ENCODE results near the gene RPA1.

The RPA1 gene

GRCh38 chr17:1928976-1929375, 99.2 kb downstream of the RPA1 start:
- DNase-seq (ENCODE audit: low read depth) = no peak
- no peak for TF ChIP-seq CTCF (conservative IDR thresholded peaks at IDR 0.05; ENCODE audit: low read depth, low read length)
- no peak overlapping the region for H3K4me3 ChIP-seq (ENCODE audit: low read depth, low read length)

DNA sequence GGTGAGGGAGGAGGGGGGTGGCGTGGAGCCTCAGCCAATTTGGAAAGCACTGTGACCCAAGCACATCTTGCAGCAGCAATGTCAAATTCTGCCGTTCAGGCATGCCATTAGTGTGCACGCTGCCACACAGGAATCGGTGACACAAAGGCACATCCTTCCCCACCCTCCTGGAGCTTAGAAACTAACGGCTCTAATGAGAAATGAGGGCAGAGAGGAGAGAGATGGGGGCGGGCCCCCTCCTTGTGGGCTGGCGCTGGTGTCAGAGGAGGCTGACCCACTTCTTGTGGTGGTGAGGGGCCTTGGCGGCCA, 100.5 kb downstream of the RPA1 start:
- H3K4me3 ChIP-seq (ENCODE audit: low read depth, low read length) = no peak overlapping the region
- no peak for TF ChIP-seq CTCF (conservative IDR thresholded peaks at IDR 0.05; ENCODE audit: low read depth, low read length)
- DNase-seq (ENCODE audit: low read depth) = no peak

DNA sequence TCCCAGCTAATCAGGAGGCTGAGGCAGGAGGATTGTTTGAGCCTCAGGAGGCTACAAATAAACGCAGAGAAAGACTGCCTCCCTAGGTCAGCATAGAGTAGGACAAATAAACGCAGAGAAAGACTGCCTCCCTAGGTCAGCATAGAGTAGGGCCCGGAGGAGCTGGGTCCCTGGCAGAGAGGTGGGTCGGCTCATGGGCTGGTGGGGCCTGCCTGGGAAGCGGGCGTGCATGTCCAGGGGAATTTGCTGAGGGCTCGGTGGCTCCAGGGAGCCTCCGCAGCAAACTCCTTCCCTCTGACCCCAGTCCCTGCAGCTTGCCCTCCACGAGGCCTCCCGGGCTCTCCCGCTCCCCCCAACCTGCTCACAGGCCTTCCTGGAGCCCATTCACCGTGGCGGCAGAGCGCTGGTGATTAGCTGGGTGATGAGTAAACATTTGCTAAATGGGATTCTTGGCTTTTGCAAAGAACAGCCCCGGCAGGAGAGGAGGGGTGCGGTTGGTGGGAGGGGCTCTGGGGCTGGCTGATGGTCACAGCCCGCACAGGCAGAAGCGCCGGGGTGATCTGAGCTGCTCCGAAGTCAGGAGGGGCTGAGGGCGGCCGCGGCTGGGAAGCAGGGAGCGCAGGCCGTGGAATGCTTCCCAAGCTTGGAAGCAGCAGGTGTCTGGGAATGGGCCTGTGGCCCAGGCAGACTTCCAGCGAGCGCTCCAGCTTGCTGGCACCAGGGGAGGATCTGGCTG, 102.2 kb downstream of the RPA1 start:
- H3K4me3 ChIP-seq (ENCODE audit: low read depth, low read length) = no peak overlapping the region
- no peak for TF ChIP-seq CTCF (conservative IDR thresholded peaks at IDR 0.05; ENCODE audit: low read depth, low read length)
- DNase-seq (ENCODE audit: low read depth) = no peak

GRCh38 chr17:1933875-1934715, 104.3 kb downstream of the RPA1 start:
- no peak overlapping the region for H3K4me3 ChIP-seq (ENCODE audit: low read depth, low read length)
- TF ChIP-seq CTCF (conservative IDR thresholded peaks at IDR 0.05; ENCODE audit: low read depth, low read length) = no peak
- DNase-seq (ENCODE audit: low read depth) = no peak

DNA sequence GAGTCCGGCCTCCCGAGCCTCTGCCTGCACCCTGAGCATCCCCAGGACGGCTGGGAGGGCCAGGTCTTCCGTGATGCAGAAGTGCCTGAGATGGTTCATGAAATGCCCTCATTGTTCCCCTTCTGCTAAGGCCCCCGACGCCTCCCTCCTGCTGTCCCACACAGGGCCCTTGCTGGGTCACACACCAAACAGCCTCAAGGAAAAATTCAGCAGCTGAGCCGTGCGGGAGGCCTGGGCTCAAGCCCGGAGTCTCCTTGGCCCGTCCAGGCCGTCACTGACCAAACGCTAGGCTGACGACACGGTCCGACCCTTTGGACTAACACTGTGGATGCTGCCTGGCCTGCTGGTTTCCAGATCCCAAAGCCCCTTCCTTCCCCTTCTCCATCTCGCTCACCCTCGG, 105.1 kb downstream of the RPA1 start:
- H3K4me3 ChIP-seq (ENCODE audit: low read depth, low read length) = no peak overlapping the region
- DNase-seq (ENCODE audit: low read depth) = no peak
- TF ChIP-seq CTCF (conservative IDR thresholded peaks at IDR 0.05; ENCODE audit: low read depth, low read length) = no peak

DNA sequence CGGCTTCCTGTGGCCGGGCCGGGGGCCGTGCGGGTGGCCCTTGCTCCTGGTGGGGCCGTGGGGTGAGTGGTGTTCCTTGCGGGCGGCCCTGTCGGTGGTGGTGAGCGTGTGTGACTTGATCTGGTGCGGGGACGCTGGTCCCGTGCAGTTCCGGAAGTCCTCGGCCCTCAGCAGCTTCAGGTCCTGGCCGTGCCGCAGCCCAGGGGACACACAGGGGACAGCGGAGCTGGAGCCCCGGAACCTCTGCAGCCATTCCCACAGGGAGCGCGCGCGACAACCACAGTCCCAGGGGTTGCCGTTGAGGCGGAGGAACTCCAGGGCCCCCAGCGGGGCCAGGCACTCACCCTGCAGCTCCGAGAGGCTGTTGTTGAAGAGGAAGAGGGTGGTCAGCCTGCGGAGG, 107.0 kb downstream of the RPA1 start:
- DNase-seq (ENCODE audit: low read depth) = no peak
- no peak for TF ChIP-seq CTCF (conservative IDR thresholded peaks at IDR 0.05; ENCODE audit: low read depth, low read length)
- no peak overlapping the region for H3K4me3 ChIP-seq (ENCODE audit: low read depth, low read length)

DNA sequence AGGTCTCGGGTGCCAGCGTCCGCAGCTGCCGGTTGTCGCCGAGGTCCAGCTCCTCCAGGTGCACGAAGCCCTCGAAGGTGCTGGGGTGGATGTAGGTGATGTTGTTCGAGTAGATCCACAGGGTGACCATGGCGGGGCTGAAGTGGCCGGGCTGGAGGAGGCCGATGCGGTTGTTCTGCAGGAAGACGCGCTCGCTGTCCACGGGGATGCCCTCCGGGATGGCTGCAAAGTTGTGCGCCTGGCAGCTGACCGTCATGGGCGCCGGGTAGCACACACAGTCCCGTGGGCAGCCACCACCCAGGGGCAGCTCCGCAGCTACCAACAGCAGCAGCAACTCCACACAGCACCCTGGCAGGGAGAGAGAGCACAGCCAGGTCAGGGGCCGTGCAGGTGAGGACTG, 107.7 kb downstream of the RPA1 start:
- TF ChIP-seq CTCF (conservative IDR thresholded peaks at IDR 0.05; ENCODE audit: low read depth, low read length) = no peak
- DNase-seq (ENCODE audit: low read depth) = no peak
- H3K4me3 ChIP-seq (ENCODE audit: low read depth, low read length) = no peak overlapping the region

All from choroid plexus epithelial cell (primary cell).